HEK293 (cell line): Measurements from ENCODE around the gene SLC17A5.
"Not testable (repeated sequence)": the region's sequence is repeated elsewhere in the genome, so short reads cannot be mapped to it uniquely, and the experiment has no call there.

ENCODE experiments used
- CTCF ChIA-PET: fragments of 350-600 bp; formaldehyde crosslinking; extraction: SDS; loops from one replicate; lab custom pipeline; 2021; ENCODE audit warnings: antibody characterized with exemption; lab: Yijun Ruan, JAX
- POLR2A ChIA-PET: fragments of 300-600 bp; formaldehyde crosslinking; extraction: SDS; loops from one replicate; lab custom pipeline; 2020; ENCODE audit warnings: antibody characterized with exemption, inconsistent platforms; lab: Yijun Ruan, JAX
- H3K27ac ChIP-seq: fragments of 200-500 bp; sonication (Bioruptor generic); 2 replicates; pipeline ENCODE4 v1.5.1; 2014; ENCODE audit warnings: low read depth, low read length, control low read depth, inconsistent platforms; ENCODE audit errors: extremely low read depth
- H3K36me3 ChIP-seq, 2 experiments: fragments of 200-500 bp in 1 of 2; sonication (Bioruptor generic) in 1 of 2; 1 replicate in 1 of 2; 2 replicates in 1 of 2; pipeline ENCODE4 v1.5.1; 2014 to 2017; ENCODE audit warnings: inconsistent platforms in 2 of 2, low read length in 2 of 2; ENCODE audit not compliant: control insufficient read depth in 2 of 2, insufficient read depth in 1 of 2
- H3K4me1 ChIP-seq: fragments of 200-500 bp; sonication (Bioruptor generic); 2 replicates; pipeline ENCODE4 v1.5.1; 2014; ENCODE audit warnings: mild to moderate bottlenecking, low read length, inconsistent platforms; ENCODE audit not compliant: control insufficient read depth, insufficient read depth
- H3K4me3 ChIP-seq: 2 replicates; pipeline ENCODE4 v1.5.1; 2011; ENCODE audit warnings: low read depth, mild to moderate bottlenecking, control low read depth, low read length, moderate library complexity
- H3K9me3 ChIP-seq: fragments of 200-500 bp; sonication (Bioruptor generic); 2 replicates; pipeline ENCODE4 v1.5.1; 2014; ENCODE audit warnings: low read depth, low read length, inconsistent platforms; ENCODE audit not compliant: control insufficient read depth, insufficient read depth
- GLI4 ChIP-seq: fragments of 450-650 bp; formaldehyde crosslinking; IDR thresholded peaks from 2 replicates; pipeline ENCODE4 v1.5.1; 2016; ENCODE audit warnings: missing biosample characterization, missing genetic modification characterization
- KLF16 ChIP-seq: fragments of 450-650 bp; formaldehyde crosslinking; IDR thresholded peaks from 2 replicates; pipeline ENCODE4 v1.5.1; 2017; ENCODE audit warnings: missing biosample characterization, missing genetic modification characterization
- TCF7L2 ChIP-seq: IDR thresholded peaks from 2 replicates; pipeline ENCODE4 v1.6.1; 2011; ENCODE audit warnings: low read depth, mild to moderate bottlenecking, inconsistent platforms, low read length, moderate library complexity, borderline replicate concordance
- ZFP41 ChIP-seq: fragments of 450-650 bp; formaldehyde crosslinking; IDR thresholded peaks from 2 replicates; pipeline ENCODE4 v1.5.1; 2016; ENCODE audit warnings: missing biosample characterization, missing genetic modification characterization, borderline replicate concordance
- ZNF202 ChIP-seq: fragments of 450-650 bp; formaldehyde crosslinking; IDR thresholded peaks from 2 replicates; pipeline ENCODE4 v1.5.1; 2016; ENCODE audit warnings: missing biosample characterization, missing genetic modification characterization, borderline replicate concordance
- ZNF324 ChIP-seq: fragments of 450-650 bp; formaldehyde crosslinking; IDR thresholded peaks from 2 replicates; pipeline ENCODE4 v1.5.1; 2016; ENCODE audit warnings: missing biosample characterization, missing genetic modification characterization
- ZSCAN23 ChIP-seq: fragments of 450-650 bp; formaldehyde crosslinking; IDR thresholded peaks from 2 replicates; pipeline ENCODE4 v1.5.1; 2016; ENCODE audit warnings: missing biosample characterization, missing genetic modification characterization
- TF ChIP-seq, protein P1 (sequence below): fragments of 450-650 bp; IDR thresholded peaks from 2 replicates; pipeline ENCODE4 v1.5.1; 2018; ENCODE audit warnings: missing biosample characterization, missing genetic modification characterization
- TF ChIP-seq, protein P2 (sequence below): fragments of 450-650 bp; formaldehyde crosslinking; IDR thresholded peaks from 2 replicates; pipeline ENCODE4 v1.5.1; 2017; ENCODE audit warnings: missing biosample characterization, missing genetic modification characterization
- TF ChIP-seq, protein P3 (sequence below): fragments of 450-650 bp; formaldehyde crosslinking; IDR thresholded peaks from 2 replicates; pipeline ENCODE4 v1.5.1; 2017; ENCODE audit warnings: missing biosample characterization, missing genetic modification characterization
- TF ChIP-seq, protein P4 (sequence below): fragments of 450-650 bp; formaldehyde crosslinking; IDR thresholded peaks from 2 replicates; pipeline ENCODE4 v1.5.1; 2016; ENCODE audit warnings: missing biosample characterization, missing genetic modification characterization, borderline replicate concordance
- TF ChIP-seq, protein P5 (sequence below): fragments of 450-650 bp; formaldehyde crosslinking; IDR thresholded peaks from 2 replicates; pipeline ENCODE4 v1.5.1; 2016; ENCODE audit warnings: missing biosample characterization, missing genetic modification characterization

Gene SLC17A5

GRCh38 chr6:73572531-73572930 lies 81.3 kb downstream of the SLC17A5 start:
- H3K27ac ChIP-seq, CTCF ChIA-PET, H3K4me3 ChIP-seq, H3K4me1 ChIP-seq, H3K36me3 ChIP-seq, H3K9me3 ChIP-seq: not testable (repeated sequence)
- POLR2A ChIA-PET, result interaction anchor here (1.6 kb wide), 1 partner anchor 59 kb away, joined by 3 read pairs; no protein-coding TSS in a partner anchor

DNA sequence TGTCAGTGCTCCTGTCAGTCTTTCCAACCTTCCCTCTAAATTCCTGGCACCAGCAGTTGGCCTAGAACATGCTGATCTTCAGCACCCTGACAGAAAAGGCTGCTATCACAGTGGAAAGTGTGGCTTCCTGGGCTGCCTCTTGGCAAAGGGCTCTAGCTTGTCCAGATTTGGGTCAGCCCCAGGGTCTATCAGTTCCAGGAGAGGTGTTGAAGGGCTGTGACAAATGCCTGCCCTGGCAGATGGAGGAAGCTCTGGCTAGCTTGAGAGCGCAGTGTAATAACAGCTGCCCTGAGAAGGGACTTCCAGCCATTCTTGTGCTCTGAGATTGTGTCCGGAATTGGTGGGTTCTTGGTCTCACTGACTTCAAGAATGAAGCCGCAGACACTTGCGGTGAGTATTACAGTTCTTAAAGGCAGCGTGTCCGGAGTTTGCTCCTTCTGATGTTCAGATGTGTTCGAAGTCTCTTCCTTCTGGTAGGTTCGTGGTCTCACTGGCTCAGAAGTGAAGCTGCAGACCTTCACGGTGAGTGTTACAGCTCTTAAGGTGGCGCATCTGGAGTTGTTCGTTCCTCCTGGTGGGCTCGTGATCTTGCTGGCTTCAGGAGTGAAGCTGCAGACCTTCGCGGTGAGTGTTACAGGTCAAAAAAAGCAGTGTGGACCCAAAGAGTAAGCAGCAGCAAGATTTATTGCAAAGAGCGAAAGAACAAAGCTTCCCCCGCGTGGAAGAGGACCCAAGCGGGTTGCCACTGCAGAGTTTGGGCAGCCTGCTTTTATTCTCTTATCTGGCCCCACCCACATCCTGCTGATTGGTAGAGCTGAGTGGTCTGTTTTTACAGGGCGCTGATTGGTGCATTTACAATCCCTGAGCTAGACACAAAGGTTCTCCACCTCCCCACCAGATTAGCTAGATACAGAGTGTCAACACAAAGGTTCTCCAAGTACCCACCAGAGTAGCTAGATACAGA lies 82.3 kb downstream of the SLC17A5 start:
- ChIA-PET POLR2A (interaction anchor here (0.7 to 1.6 kb wide), 2 partner anchors 51 to 58 kb away, joined by 3 read pairs; partner anchors contain the start of gene EEF1A1), CTCF (interaction anchor here (0.6 kb wide), 1 partner anchor 39 kb away, joined by 3 read pairs; no protein-coding TSS in a partner anchor)
- not testable (repeated sequence) for H3K36me3 ChIP-seq, H3K27ac ChIP-seq, H3K4me3 ChIP-seq, H3K9me3 ChIP-seq, H3K4me1 ChIP-seq

DNA sequence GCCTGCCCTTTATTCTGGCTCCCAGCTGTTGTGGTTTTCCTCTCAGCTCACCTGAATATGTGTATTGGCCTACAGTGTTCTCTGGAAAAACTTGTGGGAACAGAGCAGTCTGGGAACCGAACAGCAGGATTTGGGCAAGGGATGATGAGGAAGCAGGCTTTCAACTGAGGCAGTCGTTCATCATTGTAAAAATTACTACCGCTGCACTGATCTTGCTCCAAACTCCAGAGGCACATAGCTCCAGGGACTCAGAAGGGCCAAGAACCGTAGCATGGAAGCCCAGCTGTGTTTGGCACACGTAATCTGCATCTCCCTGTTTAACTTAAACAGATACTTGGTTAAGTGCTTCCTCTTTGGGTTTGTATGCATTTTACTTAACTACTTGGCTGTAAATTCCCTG lies 84.7 kb downstream of the SLC17A5 start:
- POLR2A ChIA-PET, result no interaction called here
- Histone ChIP-seq H3K4me3 (no peak overlapping the region), H3K4me1 (no peaks in the 10 kb centered on the region)

More for the DNA sequence above, 84.7 kb downstream of the SLC17A5 start:
- CTCF ChIA-PET, result interaction anchor here (3.1 kb wide), 1 partner anchor 11 kb away, joined by 7 read pairs; no protein-coding TSS in a partner anchor
- no peaks in the 10 kb centered on the region for H3K9me3 ChIP-seq
- H3K27ac ChIP-seq, result no peak overlapping the region
- TF ChIP-seq TCF7L2 (no peak), ZNF324 (tag by site-specific recombination) (no peak), GLI4 (tag by site-specific recombination) (no peak), ZSCAN23 (tag by site-specific recombination) (no peak), ZNF202 (tag by site-specific recombination) (no peak), ZFP41 (no peak), KLF16 (tag by site-specific recombination) (no peak)
- TF ChIP-seq, protein P1, sequence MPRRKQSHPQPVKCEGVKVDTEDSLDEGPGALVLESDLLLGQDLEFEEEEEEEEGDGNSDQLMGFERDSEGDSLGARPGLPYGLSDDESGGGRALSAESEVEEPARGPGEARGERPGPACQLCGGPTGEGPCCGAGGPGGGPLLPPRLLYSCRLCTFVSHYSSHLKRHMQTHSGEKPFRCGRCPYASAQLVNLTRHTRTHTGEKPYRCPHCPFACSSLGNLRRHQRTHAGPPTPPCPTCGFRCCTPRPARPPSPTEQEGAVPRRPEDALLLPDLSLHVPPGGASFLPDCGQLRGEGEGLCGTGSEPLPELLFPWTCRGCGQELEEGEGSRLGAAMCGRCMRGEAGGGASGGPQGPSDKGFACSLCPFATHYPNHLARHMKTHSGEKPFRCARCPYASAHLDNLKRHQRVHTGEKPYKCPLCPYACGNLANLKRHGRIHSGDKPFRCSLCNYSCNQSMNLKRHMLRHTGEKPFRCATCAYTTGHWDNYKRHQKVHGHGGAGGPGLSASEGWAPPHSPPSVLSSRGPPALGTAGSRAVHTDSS, result no peak
- TF ChIP-seq, protein P2, sequence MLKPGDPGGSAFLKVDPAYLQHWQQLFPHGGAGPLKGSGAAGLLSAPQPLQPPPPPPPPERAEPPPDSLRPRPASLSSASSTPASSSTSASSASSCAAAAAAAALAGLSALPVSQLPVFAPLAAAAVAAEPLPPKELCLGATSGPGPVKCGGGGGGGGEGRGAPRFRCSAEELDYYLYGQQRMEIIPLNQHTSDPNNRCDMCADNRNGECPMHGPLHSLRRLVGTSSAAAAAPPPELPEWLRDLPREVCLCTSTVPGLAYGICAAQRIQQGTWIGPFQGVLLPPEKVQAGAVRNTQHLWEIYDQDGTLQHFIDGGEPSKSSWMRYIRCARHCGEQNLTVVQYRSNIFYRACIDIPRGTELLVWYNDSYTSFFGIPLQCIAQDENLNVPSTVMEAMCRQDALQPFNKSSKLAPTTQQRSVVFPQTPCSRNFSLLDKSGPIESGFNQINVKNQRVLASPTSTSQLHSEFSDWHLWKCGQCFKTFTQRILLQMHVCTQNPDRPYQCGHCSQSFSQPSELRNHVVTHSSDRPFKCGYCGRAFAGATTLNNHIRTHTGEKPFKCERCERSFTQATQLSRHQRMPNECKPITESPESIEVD (tag by site-specific recombination), result no peak
- TF ChIP-seq, protein P3, sequence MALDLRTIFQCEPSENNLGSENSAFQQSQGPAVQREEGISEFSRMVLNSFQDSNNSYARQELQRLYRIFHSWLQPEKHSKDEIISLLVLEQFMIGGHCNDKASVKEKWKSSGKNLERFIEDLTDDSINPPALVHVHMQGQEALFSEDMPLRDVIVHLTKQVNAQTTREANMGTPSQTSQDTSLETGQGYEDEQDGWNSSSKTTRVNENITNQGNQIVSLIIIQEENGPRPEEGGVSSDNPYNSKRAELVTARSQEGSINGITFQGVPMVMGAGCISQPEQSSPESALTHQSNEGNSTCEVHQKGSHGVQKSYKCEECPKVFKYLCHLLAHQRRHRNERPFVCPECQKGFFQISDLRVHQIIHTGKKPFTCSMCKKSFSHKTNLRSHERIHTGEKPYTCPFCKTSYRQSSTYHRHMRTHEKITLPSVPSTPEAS (tag by site-specific recombination), result no peak
- TF ChIP-seq, protein P4, sequence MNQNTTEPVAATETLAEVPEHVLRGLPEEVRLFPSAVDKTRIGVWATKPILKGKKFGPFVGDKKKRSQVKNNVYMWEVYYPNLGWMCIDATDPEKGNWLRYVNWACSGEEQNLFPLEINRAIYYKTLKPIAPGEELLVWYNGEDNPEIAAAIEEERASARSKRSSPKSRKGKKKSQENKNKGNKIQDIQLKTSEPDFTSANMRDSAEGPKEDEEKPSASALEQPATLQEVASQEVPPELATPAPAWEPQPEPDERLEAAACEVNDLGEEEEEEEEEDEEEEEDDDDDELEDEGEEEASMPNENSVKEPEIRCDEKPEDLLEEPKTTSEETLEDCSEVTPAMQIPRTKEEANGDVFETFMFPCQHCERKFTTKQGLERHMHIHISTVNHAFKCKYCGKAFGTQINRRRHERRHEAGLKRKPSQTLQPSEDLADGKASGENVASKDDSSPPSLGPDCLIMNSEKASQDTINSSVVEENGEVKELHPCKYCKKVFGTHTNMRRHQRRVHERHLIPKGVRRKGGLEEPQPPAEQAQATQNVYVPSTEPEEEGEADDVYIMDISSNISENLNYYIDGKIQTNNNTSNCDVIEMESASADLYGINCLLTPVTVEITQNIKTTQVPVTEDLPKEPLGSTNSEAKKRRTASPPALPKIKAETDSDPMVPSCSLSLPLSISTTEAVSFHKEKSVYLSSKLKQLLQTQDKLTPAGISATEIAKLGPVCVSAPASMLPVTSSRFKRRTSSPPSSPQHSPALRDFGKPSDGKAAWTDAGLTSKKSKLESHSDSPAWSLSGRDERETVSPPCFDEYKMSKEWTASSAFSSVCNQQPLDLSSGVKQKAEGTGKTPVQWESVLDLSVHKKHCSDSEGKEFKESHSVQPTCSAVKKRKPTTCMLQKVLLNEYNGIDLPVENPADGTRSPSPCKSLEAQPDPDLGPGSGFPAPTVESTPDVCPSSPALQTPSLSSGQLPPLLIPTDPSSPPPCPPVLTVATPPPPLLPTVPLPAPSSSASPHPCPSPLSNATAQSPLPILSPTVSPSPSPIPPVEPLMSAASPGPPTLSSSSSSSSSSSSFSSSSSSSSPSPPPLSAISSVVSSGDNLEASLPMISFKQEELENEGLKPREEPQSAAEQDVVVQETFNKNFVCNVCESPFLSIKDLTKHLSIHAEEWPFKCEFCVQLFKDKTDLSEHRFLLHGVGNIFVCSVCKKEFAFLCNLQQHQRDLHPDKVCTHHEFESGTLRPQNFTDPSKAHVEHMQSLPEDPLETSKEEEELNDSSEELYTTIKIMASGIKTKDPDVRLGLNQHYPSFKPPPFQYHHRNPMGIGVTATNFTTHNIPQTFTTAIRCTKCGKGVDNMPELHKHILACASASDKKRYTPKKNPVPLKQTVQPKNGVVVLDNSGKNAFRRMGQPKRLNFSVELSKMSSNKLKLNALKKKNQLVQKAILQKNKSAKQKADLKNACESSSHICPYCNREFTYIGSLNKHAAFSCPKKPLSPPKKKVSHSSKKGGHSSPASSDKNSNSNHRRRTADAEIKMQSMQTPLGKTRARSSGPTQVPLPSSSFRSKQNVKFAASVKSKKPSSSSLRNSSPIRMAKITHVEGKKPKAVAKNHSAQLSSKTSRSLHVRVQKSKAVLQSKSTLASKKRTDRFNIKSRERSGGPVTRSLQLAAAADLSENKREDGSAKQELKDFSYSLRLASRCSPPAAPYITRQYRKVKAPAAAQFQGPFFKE (tag by site-specific recombination), result no peak
- TF ChIP-seq, protein P5, sequence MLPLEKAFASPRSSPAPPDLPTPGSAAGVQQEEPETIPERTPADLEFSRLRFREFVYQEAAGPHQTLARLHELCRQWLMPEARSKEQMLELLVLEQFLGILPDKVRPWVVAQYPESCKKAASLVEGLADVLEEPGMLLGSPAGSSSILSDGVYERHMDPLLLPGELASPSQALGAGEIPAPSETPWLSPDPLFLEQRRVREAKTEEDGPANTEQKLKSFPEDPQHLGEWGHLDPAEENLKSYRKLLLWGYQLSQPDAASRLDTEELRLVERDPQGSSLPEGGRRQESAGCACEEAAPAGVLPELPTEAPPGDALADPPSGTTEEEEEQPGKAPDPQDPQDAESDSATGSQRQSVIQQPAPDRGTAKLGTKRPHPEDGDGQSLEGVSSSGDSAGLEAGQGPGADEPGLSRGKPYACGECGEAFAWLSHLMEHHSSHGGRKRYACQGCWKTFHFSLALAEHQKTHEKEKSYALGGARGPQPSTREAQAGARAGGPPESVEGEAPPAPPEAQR, result no peak
- H3K36me3 ChIP-seq, result no peaks in the 10 kb centered on the region
